AG04449 (cell line): ENCODE data around the gene MCTP1.

Experiments
- CTCF ChIA-PET: fragments of 350-600 bp; formaldehyde crosslinking; extraction: SDS; loops from one replicate; lab custom pipeline; 2021; ENCODE audit warnings: antibody characterized with exemption; lab: Yijun Ruan, JAX
- POLR2A ChIA-PET: fragments of 400-600, 350-600 bp; formaldehyde crosslinking; extraction: SDS; loops from one replicate; lab custom pipeline; 2020; ENCODE audit warnings: antibody characterized with exemption, inconsistent platforms; lab: Yijun Ruan, JAX
- DNase-seq: peaks from one replicate; pipeline ENCODE4 v3.0.0-alpha.2; 2010; ENCODE audit warnings: low read depth, low spot score
- H3K4me3 ChIP-seq: 2 replicates; pipeline ENCODE4 v1.5.1; 2011; ENCODE audit warnings: low read depth, mild to moderate bottlenecking, control low read depth, low read length
- CTCF ChIP-seq: IDR thresholded peaks from one replicate; pipeline ENCODE4 v1.5.1; 2011; ENCODE audit warnings: mild to moderate bottlenecking, moderate library complexity, low read length, control low read depth, inconsistent platforms; ENCODE audit not compliant: insufficient read depth; ENCODE audit errors: missing control alignments

Gene MCTP1

GRCh38 chr5:95164861-95165260, 120.0 kb downstream of the MCTP1 start:
- no peak for DNase-seq
- H3K4me3 ChIP-seq, result no peak overlapping the region
- POLR2A ChIA-PET, result no interaction called here
- no peak for TF ChIP-seq CTCF
- CTCF ChIA-PET, result no interaction called here

GRCh38 chr5:95163079-95163478, 121.8 kb downstream of the MCTP1 start:
- TF ChIP-seq CTCF, result no peak
- CTCF ChIA-PET, result no interaction called here
- no peak overlapping the region for H3K4me3 ChIP-seq
- no peak for DNase-seq
- POLR2A ChIA-PET, result no interaction called here

- no peak for DNase-seq
- CTCF ChIA-PET, result no interaction called here
- POLR2A ChIA-PET, result no interaction called here
- no peak overlapping the region for H3K4me3 ChIP-seq
- TF ChIP-seq CTCF, result no peak
These were observed 122.5 kb downstream of the MCTP1 start for GRCh38 chr5:95162231-95162992.

GRCh38 chr5:95159603-95160002, 125.3 kb downstream of the MCTP1 start:
- H3K4me3 ChIP-seq, result no peak overlapping the region
- no peak for DNase-seq
- ChIA-PET CTCF (no interaction called here), POLR2A (no interaction called here)
- TF ChIP-seq CTCF, result no peak

GRCh38 chr5:95155888-95156287, 129.0 kb downstream of the MCTP1 start:
- no peak overlapping the region for H3K4me3 ChIP-seq
- DNase-seq, result no peak
- ChIA-PET CTCF (no interaction called here), POLR2A (no interaction called here)
- no peak for TF ChIP-seq CTCF

GRCh38 chr5:95153511-95153910, 131.4 kb downstream of the MCTP1 start:
- no peak for TF ChIP-seq CTCF
- DNase-seq, result no peak
- H3K4me3 ChIP-seq, result no peak overlapping the region
- CTCF ChIA-PET, result no interaction called here
- POLR2A ChIA-PET, result no interaction called here
